SU-DHL-6 (cell line): ENCODE data around the gene HELT.

Experiments used
- EZH2phosphoT487 ChIP-seq: fragments of 200-600 bp; sonication (generic), shearing (Covaris generic); conservative IDR thresholded peaks from 2 replicates; pipeline ENCODE4 v1.6.1; 2018; ENCODE audit warnings: mild to moderate bottlenecking, antibody characterized with exemption, low read length, moderate library complexity, mixed read lengths
- TF ChIP-seq, protein P1 (sequence below): fragments of 200-600 bp; sonication (generic); IDR thresholded peaks from one replicate; pipeline ENCODE4 v1.5.1; 2017; ENCODE audit warnings: antibody characterized with exemption, mild to moderate bottlenecking, low read length, moderate library complexity; ENCODE audit not compliant: insufficient read depth, poor library complexity, severe bottlenecking

DNA sequence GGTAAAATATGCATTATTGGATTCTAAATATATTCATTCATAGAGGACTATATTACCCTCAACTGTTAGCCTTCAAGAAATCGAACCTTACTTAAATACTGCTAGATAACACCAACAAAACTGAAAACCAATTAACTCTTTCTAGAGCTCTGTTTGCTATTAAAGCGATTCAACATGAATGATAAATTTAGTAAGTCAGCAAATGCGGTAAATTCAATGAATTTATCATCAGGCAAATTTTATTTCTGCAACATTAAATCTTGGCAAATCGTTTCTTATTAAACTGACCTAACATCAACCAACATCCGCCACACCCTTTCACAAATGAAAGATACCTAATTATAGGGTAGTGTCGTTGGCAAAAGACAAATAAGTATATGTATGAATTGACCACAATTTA lies 26.4 kb upstream of the HELT start:
- TF ChIP-seq, protein P1, sequence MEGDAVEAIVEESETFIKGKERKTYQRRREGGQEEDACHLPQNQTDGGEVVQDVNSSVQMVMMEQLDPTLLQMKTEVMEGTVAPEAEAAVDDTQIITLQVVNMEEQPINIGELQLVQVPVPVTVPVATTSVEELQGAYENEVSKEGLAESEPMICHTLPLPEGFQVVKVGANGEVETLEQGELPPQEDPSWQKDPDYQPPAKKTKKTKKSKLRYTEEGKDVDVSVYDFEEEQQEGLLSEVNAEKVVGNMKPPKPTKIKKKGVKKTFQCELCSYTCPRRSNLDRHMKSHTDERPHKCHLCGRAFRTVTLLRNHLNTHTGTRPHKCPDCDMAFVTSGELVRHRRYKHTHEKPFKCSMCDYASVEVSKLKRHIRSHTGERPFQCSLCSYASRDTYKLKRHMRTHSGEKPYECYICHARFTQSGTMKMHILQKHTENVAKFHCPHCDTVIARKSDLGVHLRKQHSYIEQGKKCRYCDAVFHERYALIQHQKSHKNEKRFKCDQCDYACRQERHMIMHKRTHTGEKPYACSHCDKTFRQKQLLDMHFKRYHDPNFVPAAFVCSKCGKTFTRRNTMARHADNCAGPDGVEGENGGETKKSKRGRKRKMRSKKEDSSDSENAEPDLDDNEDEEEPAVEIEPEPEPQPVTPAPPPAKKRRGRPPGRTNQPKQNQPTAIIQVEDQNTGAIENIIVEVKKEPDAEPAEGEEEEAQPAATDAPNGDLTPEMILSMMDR, result no peak
- TF ChIP-seq EZH2phosphoT487, result no peak
